Measurements from ENCODE around the gene MBP. TPM values are rescaled to one million over a fixed set of nuclear protein-coding genes. Genes with fewer than 3 reads are reported as not detected.

The MBP gene
- total and polyA plus RNA-seq, 2 experiments from 2014 or later: 18.4 to 22.9 TPM

GRCh38 chr18:77076111-77076510, 56.5 kb downstream of the MBP start:
- H3K36me3 ChIP-seq (ENCODE audit: insufficient read depth): no peaks in the 10 kb centered on the region
- H3K27me3 ChIP-seq (ENCODE audit: insufficient read depth): no peaks in the 10 kb centered on the region
- H3K4me2 ChIP-seq: no peak overlapping the region
- H3K4me1 ChIP-seq (ENCODE audit: insufficient read depth): peaks cover 8% of the 10 kb centered on the region
- Mint-ChIP-seq H3K4me3 (no peak overlapping the region), H3K36me3 (ENCODE audit: low read depth) (peaks cover 4% of the 10 kb centered on the region; the same call in 1 of the 3 replicates), H3K27me3 (ENCODE audit: insufficient read depth, low read depth, poor library complexity) (peaks cover 6% of the 10 kb centered on the region), H3K9me3 (no peaks in the 10 kb centered on the region), H3K4me1 (peaks cover 11% of the 10 kb centered on the region), H3K27ac (no peak overlapping the region)
- no peaks in the 10 kb centered on the region for H3K9me2 ChIP-seq (ENCODE audit: insufficient read depth)
- H3K27ac ChIP-seq (ENCODE audit: low read depth): no peak overlapping the region
- DNase-seq (ENCODE audit: low spot score): no peak
- H4K20me1 ChIP-seq (replicated peaks; ENCODE audit: insufficient read depth): 0 out of 2 replicates have a peak, but pooled peaks cover 3% of the 10 kb centered on the region
- no peak for ATAC-seq
- no peak for TF ChIP-seq CREB1 (CRISPR knock-in tag; IDR thresholded peaks at IDR 0.05; ENCODE audit: low read depth)
- TF ChIP-seq EZH2phosphoT487 (IDR thresholded peaks at IDR 0.05; ENCODE audit: unreplicated experiment): no peak
- TF ChIP-seq NANOG (IDR thresholded peaks at IDR 0.05; ENCODE audit: borderline replicate concordance): no peak
- TF ChIP-seq ZNF462 (CRISPR knock-in tag; IDR thresholded peaks at IDR 0.05): no peak
- H3K4me3 ChIP-seq: no peak overlapping the region
- no peaks in the 10 kb centered on the region for H3K79me2 ChIP-seq (replicated peaks; ENCODE audit: insufficient read depth)
- H3F3A ChIP-seq (replicated peaks; ENCODE audit: low read depth): no peaks in the 10 kb centered on the region
- no peak overlapping the region for H2AFZ ChIP-seq

- Histone ChIP-seq H3K9me2 (ENCODE audit: insufficient read depth) (no peaks in the 10 kb centered on the region), H3K4me2 (no peak overlapping the region), H3K27me3 (ENCODE audit: insufficient read depth) (no peaks in the 10 kb centered on the region), H2AFZ (no peak overlapping the region), H3K27ac (ENCODE audit: low read depth) (no peak overlapping the region), H3K36me3 (ENCODE audit: insufficient read depth) (no peaks in the 10 kb centered on the region), H4K20me1 (replicated peaks; ENCODE audit: insufficient read depth) (0 out of 2 replicates have a peak, but pooled peaks cover 3% of the 10 kb centered on the region), H3F3A (replicated peaks; ENCODE audit: low read depth) (no peaks in the 10 kb centered on the region), H3K4me1 (ENCODE audit: insufficient read depth) (peaks cover 11% of the 10 kb centered on the region), H3K4me3 (no peak overlapping the region), H3K79me2 (replicated peaks; ENCODE audit: insufficient read depth) (no peaks in the 10 kb centered on the region)
- Mint-ChIP-seq H3K4me3 (no peak overlapping the region), H3K36me3 (ENCODE audit: low read depth) (peaks cover 4% of the 10 kb centered on the region; the same call in 1 of the 3 replicates), H3K27ac (no peak overlapping the region), H3K4me1 (peaks cover 17% of the 10 kb centered on the region), H3K9me3 (no peaks in the 10 kb centered on the region), H3K27me3 (ENCODE audit: insufficient read depth, low read depth, poor library complexity) (peaks cover 3% of the 10 kb centered on the region)
- ATAC-seq: no peak
- no peak for DNase-seq (ENCODE audit: low spot score)
- TF ChIP-seq EZH2 (IDR thresholded peaks at IDR 0.05; ENCODE audit: low read depth, unreplicated experiment) (no peak), EZH2phosphoT487 (IDR thresholded peaks at IDR 0.05; ENCODE audit: unreplicated experiment) (no peak), ZNF462 (CRISPR knock-in tag; IDR thresholded peaks at IDR 0.05) (no peak), JUNB (IDR thresholded peaks at IDR 0.05; ENCODE audit: unreplicated experiment) (no peak)
Measured at GRCh38 chr18:77074431-77074830, 58.2 kb downstream of the MBP start.

All from GM23338 (cell line).